ENCODE data around the gene ERO1B.

GRCh38 chr1:236321101-236321500 is 39.3 kb upstream of the ERO1B start:
- no peak for TF ChIP-seq CTCF (IDR thresholded peaks at IDR 0.05)
- TF ChIP-seq ELF1 (IDR thresholded peaks at IDR 0.05) = no peak
- no peak for TF ChIP-seq EP300 (IDR thresholded peaks at IDR 0.05; ENCODE audit: borderline replicate concordance in 1 of 2, low read depth in 1 of 2, low read length in 1 of 2)
- TF ChIP-seq YY1 (IDR thresholded peaks at IDR 0.05; ENCODE audit: low read depth) = no peak
- no peak for TF ChIP-seq FOSL2 (IDR thresholded peaks at IDR 0.05; ENCODE audit: borderline replicate concordance, low read depth)
- TF ChIP-seq SIN3A (IDR thresholded peaks at IDR 0.05; ENCODE audit: borderline replicate concordance, low read depth, low read length) = no peak
- TF ChIP-seq, protein P1, sequence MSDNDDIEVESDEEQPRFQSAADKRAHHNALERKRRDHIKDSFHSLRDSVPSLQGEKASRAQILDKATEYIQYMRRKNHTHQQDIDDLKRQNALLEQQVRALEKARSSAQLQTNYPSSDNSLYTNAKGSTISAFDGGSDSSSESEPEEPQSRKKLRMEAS (IDR thresholded peaks at IDR 0.05; ENCODE audit: low read depth) = no peak

Data from SK-N-SH (cell line).